GM12873 (cell line): ENCODE data around the gene SYT13.

ENCODE experiments used
- CTCF ChIP-seq: IDR thresholded peaks from 2 replicates; pipeline ENCODE4 v1.5.1; 2012; ENCODE audit warnings: low read depth, mild to moderate bottlenecking, moderate library complexity, low read length, control low read depth; ENCODE audit not compliant: insufficient read depth; ENCODE audit errors: missing control alignments

SYT13 gene

GRCh38 chr11:45223496-45223895, 62.6 kb downstream of the SYT13 start:
- TF ChIP-seq CTCF = no peak

GRCh38 chr11:45219411-45219810, 66.7 kb downstream of the SYT13 start:
- no peak for TF ChIP-seq CTCF

- no peak for TF ChIP-seq CTCF
These were observed 67.4 kb downstream of the SYT13 start for GRCh38 chr11:45218705-45219104.

- TF ChIP-seq CTCF = no peak
These were observed 68.2 kb downstream of the SYT13 start for GRCh38 chr11:45217991-45218390.

GRCh38 chr11:45216901-45217300, 69.2 kb downstream of the SYT13 start:
- no peak for TF ChIP-seq CTCF

GRCh38 chr11:45216031-45216430, 70.1 kb downstream of the SYT13 start:
- no peak for TF ChIP-seq CTCF

GRCh38 chr11:45215098-45215865, 70.9 kb downstream of the SYT13 start:
- no peak for TF ChIP-seq CTCF
